Hematopoietic multipotent progenitor cell treated with erythropoietin and hydrocortisone succinate and interleukin-3 and kit ligand, for 17 days (in vitro differentiated cells): ENCODE data around the gene DAAM2.

Experiments
- DNase-seq: peaks from one replicate; pipeline ENCODE4 v3.0.0-alpha.2; 2015; ENCODE audit warnings: low spot score

The DAAM2 gene

DNA sequence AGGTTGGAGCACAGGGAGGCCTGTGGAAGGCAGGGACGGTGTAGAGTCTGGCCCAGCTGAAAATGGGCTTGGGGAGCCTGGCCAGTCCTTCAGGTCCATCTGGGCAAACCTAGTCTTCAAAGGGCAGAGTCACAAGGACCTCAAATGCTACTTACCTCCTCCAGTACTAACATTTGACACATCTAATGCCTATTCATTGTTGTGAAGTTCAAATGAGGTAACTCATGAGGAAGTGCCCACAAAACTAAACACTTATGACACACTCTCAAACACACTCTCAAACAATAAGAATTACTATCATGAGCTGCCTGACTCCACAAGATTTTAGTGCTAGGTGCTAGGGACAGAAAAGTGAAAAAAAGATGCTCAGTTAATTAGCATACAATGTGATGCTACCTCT lies 27.1 kb downstream of the DAAM2 start:
- DNase-seq, result no peak

DNA sequence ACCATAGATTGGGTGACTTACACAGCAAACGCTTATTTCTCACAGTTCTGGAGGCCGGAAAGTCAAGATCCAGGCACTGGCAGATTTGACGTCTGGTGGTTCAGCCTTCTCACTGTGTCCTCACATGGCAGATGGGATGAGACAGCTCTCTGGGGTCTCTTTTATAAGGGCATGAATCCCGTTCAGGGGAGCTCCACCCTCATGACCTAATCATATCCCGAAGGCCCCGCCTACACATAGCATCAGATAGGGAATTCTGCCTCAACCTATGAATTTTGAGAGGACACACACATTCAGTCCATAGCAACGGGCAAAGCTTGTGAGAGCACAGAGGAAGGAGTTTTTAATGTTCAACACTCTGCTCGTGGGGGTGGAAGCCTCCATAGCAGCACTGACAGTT lies 27.5 kb downstream of the DAAM2 start:
- no peak for DNase-seq

DNA sequence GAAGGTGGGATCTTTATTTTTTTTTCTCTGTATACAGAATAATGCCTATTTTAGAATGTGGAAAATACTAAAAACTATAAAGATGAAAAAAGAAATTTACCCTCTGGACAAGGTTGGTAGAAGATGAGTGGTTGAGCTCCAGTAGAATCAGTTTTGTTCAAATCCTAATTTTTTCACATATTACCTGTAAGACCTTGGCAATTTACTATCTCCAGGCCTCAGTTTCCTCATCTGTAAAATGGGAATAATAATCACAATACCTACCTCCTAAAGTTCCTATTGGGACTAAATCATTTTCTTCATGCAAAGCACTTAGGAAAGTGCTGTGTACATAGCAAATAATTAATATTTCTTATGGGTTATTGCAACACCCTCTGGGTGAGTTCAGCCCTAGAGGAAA lies 28.4 kb downstream of the DAAM2 start:
- DNase-seq, result no peak

DNA sequence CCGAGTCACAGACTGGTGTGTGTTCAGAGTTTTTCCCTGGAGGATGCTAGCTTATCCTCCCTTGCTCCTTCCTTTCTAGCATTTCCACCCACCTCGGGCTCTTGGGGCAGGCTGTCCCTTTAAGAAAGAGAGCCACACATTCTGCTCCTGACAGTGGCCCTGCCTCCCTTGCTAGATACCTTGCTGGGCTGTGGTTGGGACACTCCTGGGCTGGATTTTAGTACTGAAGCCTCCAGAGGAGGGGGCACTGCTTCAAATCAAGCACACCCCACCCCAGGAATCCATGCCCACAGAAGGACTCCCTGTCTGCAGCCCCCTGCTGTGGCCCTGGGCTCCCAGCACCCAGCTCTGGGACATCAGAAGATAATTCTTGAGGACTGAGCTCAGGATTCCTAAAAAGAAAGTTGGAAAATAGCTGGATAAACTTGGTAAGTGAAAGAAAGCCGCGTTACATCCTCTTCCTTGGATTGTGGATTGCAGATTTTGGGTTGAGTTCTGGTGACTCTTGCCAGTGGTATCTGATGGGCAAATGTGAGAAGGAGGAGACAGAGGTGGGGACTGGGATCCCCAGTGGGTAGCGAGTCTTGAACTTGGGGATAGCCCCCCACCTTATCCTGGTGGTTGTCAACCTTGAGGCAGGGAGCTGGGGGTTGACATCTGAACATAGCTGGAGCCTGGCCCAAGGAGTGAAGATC lies 29.0 kb downstream of the DAAM2 start:
- no peak for DNase-seq

GRCh38 chr6:39821742-39822532 lies 29.8 kb downstream of the DAAM2 start:
- DNase-seq, result no peak

GRCh38 chr6:39822846-39823815 lies 31.0 kb downstream of the DAAM2 start:
- DNase-seq, result no peak

GRCh38 chr6:39824030-39824926 lies 32.1 kb downstream of the DAAM2 start:
- DNase-seq, result no peak

DNA sequence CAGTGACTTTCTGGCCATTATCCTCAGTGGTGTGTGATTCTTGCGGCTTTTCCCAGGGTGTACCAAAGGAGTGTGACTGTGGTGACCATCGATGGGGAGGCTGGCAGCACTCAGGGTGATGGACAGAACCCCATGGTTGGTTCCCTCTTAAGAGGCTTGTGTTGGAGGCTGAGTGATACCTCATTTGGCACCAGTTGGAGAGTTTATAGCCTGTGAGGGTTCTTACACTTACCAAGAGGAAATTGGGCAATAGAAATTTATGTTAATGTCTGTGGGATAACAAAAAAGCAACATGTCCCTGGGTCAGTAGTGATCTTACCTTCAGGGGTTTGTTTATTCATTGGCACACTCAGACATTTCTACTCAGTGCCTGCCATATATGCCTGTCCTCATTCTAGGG lies 37.2 kb downstream of the DAAM2 start:
- no peak for DNase-seq

GRCh38 chr6:39830444-39830843 lies 38.3 kb downstream of the DAAM2 start:
- DNase-seq, result no peak

DNA sequence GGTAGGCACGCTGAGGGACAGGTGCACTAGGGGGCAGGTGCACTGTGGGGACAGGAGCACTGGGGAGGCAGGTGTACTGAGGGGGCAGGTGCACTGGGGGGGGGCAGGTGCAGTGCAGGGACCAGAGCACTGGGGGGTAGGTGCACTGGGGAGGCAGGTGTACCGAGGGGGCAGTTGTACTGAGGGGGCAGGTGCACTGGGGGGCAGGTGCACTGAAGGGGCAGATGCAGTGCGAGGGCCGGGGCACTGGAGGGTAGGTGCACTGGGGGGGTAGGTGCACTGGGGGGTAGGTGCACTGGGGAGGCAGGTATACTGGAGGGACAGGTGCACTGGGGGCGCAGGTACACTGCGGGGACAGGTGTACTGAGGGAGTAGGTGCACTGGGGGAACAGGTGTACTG lies 39.5 kb downstream of the DAAM2 start:
- no peak for DNase-seq

- DNase-seq, result no peak
Observed at GRCh38 chr6:39834278-39834677, 42.1 kb downstream of the DAAM2 start.

- no peak for DNase-seq
Observed at GRCh38 chr6:39834866-39835265, 42.7 kb downstream of the DAAM2 start.

DNA sequence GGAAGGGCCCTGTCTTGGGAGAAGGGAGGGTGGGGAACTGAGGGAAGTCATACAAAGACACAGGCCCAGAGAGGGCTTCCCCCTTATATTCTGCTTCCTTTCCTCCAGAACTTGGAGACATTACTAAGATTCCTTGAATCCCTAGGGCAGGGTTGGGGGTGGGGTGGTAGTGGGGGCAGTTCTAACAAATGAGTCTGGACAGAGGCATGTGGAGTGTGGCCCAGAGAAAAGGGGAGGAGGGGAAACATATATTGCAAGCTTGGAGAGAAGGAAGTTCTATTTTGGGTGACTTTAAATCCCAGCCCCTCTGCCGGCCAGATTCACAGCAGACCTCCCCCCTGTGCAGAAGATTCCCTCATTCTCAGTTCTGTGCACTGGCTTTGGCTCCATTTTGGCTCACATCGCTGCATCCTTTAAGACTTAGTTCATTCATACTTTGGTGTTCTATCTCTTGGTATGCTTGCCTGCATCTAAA lies 43.7 kb downstream of the DAAM2 start:
- DNase-seq, result no peak

DNA sequence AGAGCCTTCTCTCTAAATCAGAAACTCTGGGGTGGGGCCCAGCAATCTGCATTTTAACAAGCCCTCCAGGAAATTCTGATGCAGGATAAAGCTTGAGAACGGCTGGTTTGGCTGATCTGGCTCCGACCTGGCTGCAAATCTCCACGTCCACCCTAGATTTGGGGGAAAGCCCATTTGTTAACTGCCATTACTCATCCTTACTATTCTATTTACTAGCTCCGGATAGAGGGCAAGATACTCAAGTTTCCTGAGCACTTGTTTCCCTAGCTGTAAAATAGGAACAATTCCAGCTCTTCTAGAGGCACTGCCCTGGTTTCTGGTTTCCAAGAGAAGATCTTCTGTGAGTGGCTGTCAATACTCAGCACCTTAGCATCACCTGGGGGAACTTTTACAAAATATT lies 44.4 kb downstream of the DAAM2 start:
- no peak for DNase-seq

DNA sequence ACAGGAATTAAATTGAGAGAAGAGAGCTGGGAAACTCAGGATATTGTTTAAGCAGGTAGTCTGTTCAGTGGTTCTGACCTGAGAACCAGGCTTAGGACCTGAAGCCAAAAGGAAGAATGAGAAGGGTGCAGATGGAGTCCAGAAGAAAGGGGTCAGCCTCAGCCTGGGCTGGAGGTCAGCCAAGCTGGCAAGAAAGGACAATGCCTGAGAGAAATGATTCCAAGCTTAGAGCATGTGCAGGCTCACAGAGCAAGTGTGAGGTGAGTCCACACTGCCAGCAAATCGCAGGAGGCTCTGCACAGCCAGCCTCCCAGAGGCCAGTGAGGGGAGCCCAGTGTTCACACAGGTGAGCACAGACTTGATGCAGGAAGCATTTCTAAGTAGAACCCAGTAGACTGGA lies 47.3 kb downstream of the DAAM2 start:
- DNase-seq, result no peak

- no peak for DNase-seq
Observed at GRCh38 chr6:39840781-39841180, 48.6 kb downstream of the DAAM2 start.

DNA sequence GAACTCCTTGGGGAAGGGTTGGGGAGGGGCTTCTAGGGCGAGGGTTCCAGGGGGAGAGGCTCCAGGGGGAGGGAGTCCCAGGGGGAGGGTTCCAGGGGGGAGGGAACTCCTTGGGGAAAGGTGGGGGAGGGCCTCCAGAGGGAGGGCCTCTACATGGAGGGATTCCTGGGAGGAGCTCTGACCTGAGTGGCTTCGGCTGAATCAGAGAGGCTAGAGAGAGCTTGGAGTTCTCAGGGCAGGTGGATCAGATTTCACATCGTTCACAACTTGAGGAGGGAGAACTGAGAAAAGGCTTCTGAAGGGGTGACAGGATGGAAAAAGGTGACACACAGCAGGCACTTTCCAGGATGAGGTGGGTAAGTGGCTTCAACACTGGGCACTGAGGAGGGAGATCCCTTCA lies 49.1 kb downstream of the DAAM2 start:
- no peak for DNase-seq

DNA sequence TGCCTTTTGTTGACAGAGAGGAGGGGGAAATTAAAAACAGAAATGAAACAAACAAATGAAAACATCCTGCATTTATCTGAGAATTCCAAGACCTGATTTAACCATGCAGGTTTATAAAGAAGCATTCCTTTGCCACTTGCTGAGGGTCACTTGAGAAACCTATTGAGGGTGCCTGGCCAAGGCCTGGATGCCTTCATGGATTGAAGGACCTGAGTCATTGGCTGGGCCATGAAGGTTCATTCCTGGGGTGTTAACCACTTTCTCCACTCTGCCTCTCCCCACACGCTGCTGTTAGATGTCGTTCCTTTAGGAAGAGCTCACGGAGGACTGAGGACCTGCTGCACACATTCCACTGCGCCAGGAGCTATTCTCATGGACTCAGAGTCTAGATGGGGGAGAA lies 49.7 kb downstream of the DAAM2 start:
- DNase-seq, result no peak

GRCh38 chr6:39843305-39844020 lies 51.3 kb downstream of the DAAM2 start:
- DNase-seq, result no peak

- no peak for DNase-seq
Observed at GRCh38 chr6:39844866-39845265, 52.7 kb downstream of the DAAM2 start.

GRCh38 chr6:39847221-39847620 lies 55.0 kb downstream of the DAAM2 start:
- no peak for DNase-seq
